MCF 10A (cell line): ENCODE results near the gene RFC2. TPM values are rescaled to one million over a fixed set of nuclear protein-coding genes. Genes with fewer than 3 reads are reported as not detected.
A peak's percentile ranks its signal among the peaks of the same experiment; 100 is the strongest.

Source experiments
- BruUV-seq: library from RNA; stranded (reverse); fragments of 400-500 nt; replicated peaks from 2 replicates; lab custom pipeline; 2021; lab: Mats Ljungman, UMichigan
- CTCF ChIA-PET: fragments of 300-600 bp; sonication (Branson Sonifier 250); formaldehyde crosslinking; extraction: SDS; loops from one replicate; lab custom pipeline; 2021; ENCODE audit warnings: antibody characterized with exemption, inconsistent platforms; lab: Yijun Ruan, JAX
- POLR2A ChIA-PET: fragments of 300-600, 350-650 bp; sonication (Branson Sonifier 250); formaldehyde crosslinking; extraction: SDS; loops from one replicate; lab custom pipeline; 2020; ENCODE audit warnings: antibody characterized with exemption, inconsistent platforms; lab: Yijun Ruan, JAX
- DNase-seq: peaks from one replicate; pipeline ENCODE4 v3.0.0-alpha.2; 2018; ENCODE audit not compliant: unreplicated experiment
- H3K27ac Mint-ChIP-seq: one replicate; pipeline ENCODE4 v1.8.0; 2022; ENCODE audit warnings: mild to moderate bottlenecking, low read depth, mixed read lengths; ENCODE audit not compliant: unreplicated experiment
- H3K27me3 Mint-ChIP-seq: one replicate; pipeline ENCODE4 v1.8.0; 2022; ENCODE audit warnings: mixed read lengths; ENCODE audit not compliant: insufficient read depth, unreplicated experiment
- H3K36me3 Mint-ChIP-seq: one replicate; pipeline ENCODE4 v1.8.0; 2022; ENCODE audit warnings: mild to moderate bottlenecking, moderate library complexity, mixed read lengths; ENCODE audit not compliant: insufficient read depth, unreplicated experiment
- H3K4me1 Mint-ChIP-seq: one replicate; pipeline ENCODE4 v1.8.0; 2022; ENCODE audit warnings: mixed read lengths; ENCODE audit not compliant: insufficient read depth, unreplicated experiment
- H3K4me3 Mint-ChIP-seq: one replicate; pipeline ENCODE4 v1.8.0; 2022; ENCODE audit warnings: mild to moderate bottlenecking, moderate library complexity, mixed read lengths; ENCODE audit not compliant: unreplicated experiment
- H3K9me3 Mint-ChIP-seq: one replicate; pipeline ENCODE4 v1.8.0; 2022; ENCODE audit warnings: mixed read lengths; ENCODE audit not compliant: unreplicated experiment
- CTCF ChIP-seq: fragments of 200-600 bp; IDR thresholded peaks from one replicate; pipeline ENCODE4 v1.8.0; 2022; ENCODE audit warnings: antibody characterized with exemption, mild to moderate bottlenecking; ENCODE audit not compliant: unreplicated experiment
- intact Hi-C: fragments of 100-400 bp; cut with micrococcal nuclease; formaldehyde crosslinking; loops from 2 replicates; pipeline ENCODE4 v1.14.1; 2022
- microRNA-seq: library from miRNA; unstranded; fragments of <30 nt; microRNA quantifications from one replicate; pipeline ENCODE4 v1.2.0, GENCODE V29; 2022
- total RNA-seq: library from RNA; stranded (reverse); gene quantifications from 2 replicates; pipeline ENCODE4 v1.2.3, GENCODE V29; 2022

The RFC2 gene
- total RNA-seq, 1 experiment from 2014 or later = 35.0 TPM

- DNase-seq = no peak
- no peak overlapping the region for H3K4me3 Mint-ChIP-seq
- ChIA-PET POLR2A (interaction anchor here (1.2 to 3.0 kb wide), 2 partner anchors 7 to 103 kb away, joined by 4 to 14 read pairs; partner anchors contain the start of gene EIF4H), CTCF (interaction anchor here (0.6 to 1.5 kb wide), 7 partner anchors 24 to 220 kb away, joined by 3 to 6 read pairs (median 4); no protein-coding TSS in a partner anchor)
- no peaks in the 10 kb centered on the region for H3K27me3 Mint-ChIP-seq
- peak overlapping the region; percentile 43 for H3K27ac Mint-ChIP-seq
- intact Hi-C loops = no loop called here
- peaks cover 44% of the 10 kb centered on the region for H3K4me1 Mint-ChIP-seq
- no TSS peak for BruUV-seq
- peaks cover 60% of the 10 kb centered on the region for H3K36me3 Mint-ChIP-seq
- TF ChIP-seq CTCF = no peak
- H3K9me3 Mint-ChIP-seq = no peaks in the 10 kb centered on the region
These were observed 72.4 kb downstream of the RFC2 start for GRCh38 chr7:74181821-74182220.

Small RNA genes lying within 50 kb of the gene (microRNA-seq; reads per million reads assigned to microRNA genes)
- gene MIR590 = 882 reads per million, percentile 86 among the genes with 10 or more reads in this experiment

Other genes with a start within 250 kb of the RFC2 start
- not detected in 2 replicates for gene ELN, start 226.2 kb downstream of the RFC2 start, total RNA-seq
- 21.4 and 23.4 TPM in 2 replicates for gene LIMK1, start 170.6 kb downstream of the RFC2 start, total RNA-seq
- gene EIF4H, start 80.0 kb downstream of the RFC2 start, total RNA-seq = 365 and 420 TPM in 2 replicates
- gene LAT2, start 44.4 kb downstream of the RFC2 start, total RNA-seq = 6.7 and 12.6 TPM in 2 replicates
- 13.7 and 14.2 TPM in 2 replicates for gene CLIP2, start 35.0 kb upstream of the RFC2 start, total RNA-seq
- gene GTF2IRD1, start 199.5 kb upstream of the RFC2 start, total RNA-seq = 77.6 and 83.1 TPM in 2 replicates